Astrocyte of the cerebellum (primary cell): ENCODE data around the gene PLSCR5.

ENCODE experiments used
- DNase-seq: peaks from one replicate; pipeline ENCODE4 v3.0.0-alpha.2; 2011; ENCODE audit warnings: low read depth
- H3K4me3 ChIP-seq: 2 replicates; pipeline ENCODE4 v1.5.1; 2011; ENCODE audit warnings: mild to moderate bottlenecking, low read depth, low read length, moderate library complexity
- CTCF ChIP-seq: IDR thresholded peaks from 2 replicates; pipeline ENCODE4 v1.5.1; 2012; ENCODE audit warnings: low read length, low read depth, moderate library complexity, mild to moderate bottlenecking; ENCODE audit errors: missing control alignments
- in situ Hi-C: cut with HindIII; loops from 2 replicates; pipeline ENCODE4 v1.10.0; 2017; ENCODE audit warnings: low sequenced_read_pairs

The PLSCR5 gene

DNA sequence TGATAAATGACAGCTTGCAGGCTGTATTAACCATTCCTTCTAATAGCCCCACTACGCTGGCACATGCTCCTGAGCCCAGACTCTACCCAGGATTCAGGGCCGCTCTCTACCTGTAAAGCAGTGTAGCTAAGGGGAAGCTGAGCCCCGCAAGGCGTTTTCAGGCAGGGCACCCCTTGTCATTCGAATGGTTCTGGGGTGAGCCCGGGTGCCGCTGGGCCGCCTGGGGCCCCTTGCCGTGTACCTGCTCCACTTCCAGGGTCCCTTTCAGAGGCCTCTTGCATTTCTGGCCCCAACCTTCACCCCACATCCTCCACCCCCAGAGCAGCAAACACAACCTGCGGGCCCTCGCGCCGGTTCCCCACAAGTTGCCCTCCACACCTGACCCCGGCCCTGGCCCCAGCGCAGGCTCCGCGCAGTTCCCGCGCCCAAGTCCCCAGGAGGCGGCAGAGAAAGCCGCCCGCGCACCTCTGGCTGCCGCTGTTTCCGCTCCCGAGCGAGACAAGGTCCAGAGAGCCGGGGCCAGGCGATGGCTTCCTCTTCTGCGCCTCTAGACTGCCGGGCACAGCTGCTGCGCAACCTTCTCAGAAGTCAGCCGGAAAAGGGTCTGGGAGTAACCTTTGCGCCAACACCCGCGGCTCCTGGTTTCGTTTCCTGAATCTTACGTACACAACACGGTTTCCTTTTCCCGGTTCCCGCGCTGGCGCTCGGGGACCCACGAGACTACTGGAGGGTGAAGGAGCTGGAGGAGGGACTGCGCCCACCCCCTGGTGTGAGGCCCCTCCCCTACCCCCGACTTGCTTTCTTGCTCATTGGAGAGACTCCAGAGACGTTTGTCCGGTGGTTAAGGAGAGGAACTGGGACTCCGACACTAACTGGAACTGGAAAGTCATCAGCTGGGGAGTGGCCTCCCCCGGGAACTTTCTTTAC lies 60.9 kb downstream of the PLSCR5 start, which contains the start of gene PLSCR1:
TSS of gene PLSCR1 (minus strand) at position 606 of the 927 bp plus-strand sequence. CDS start 8,055 bp downstream, outside the sequence.
- in situ Hi-C loops: loop anchor here (5.0 kb wide), 1 partner anchor 47 kb away; no protein-coding TSS in a partner anchor
- H3K4me3 ChIP-seq: peak within 1 kb of the TSS; percentile 87
- DNase-seq: peak; percentile 80
- no peak for TF ChIP-seq CTCF

GRCh38 chr3:146543461-146544001 lies 61.6 kb downstream of the PLSCR5 start:
- TF ChIP-seq CTCF: no peak
- no peak for DNase-seq
- peak overlapping the region; percentile 87 for H3K4me3 ChIP-seq
- in situ Hi-C loops: loop anchor here (5.0 kb wide), 1 partner anchor 46 kb away; no protein-coding TSS in a partner anchor

GRCh38 chr3:146542978-146543377 lies 62.2 kb downstream of the PLSCR5 start:
- no peak for DNase-seq
- TF ChIP-seq CTCF: no peak
- in situ Hi-C loops: loop anchor here (5.0 kb wide), 1 partner anchor 46 kb away; no protein-coding TSS in a partner anchor
- peak overlapping the region; percentile 87 for H3K4me3 ChIP-seq

- in situ Hi-C loops: loop anchor here (5.0 kb wide), 1 partner anchor 45 kb away; no protein-coding TSS in a partner anchor
- no peak for TF ChIP-seq CTCF
- H3K4me3 ChIP-seq: peak overlapping the region; percentile 87
- no peak for DNase-seq
Measured at GRCh38 chr3:146542179-146542578, 63.0 kb downstream of the PLSCR5 start.

DNA sequence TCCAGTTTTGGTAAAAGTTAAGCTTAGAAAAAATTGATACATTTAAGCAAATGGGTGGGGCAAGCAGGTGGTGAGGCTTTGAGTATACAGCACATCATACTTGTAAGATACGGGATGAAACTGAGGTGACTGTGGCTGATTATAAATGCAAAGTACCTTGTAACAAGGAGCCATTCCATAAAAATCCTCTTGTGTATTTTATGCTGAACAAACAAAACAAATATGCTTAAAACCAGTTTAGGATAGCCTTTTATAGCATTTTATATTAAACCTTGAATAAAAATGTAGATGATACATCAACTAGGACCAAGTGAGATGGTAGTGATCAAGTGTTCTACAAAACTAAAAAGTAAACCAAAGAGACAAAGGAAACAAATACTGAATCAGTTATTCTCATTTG lies 64.2 kb downstream of the PLSCR5 start:
- H3K4me3 ChIP-seq: no peak overlapping the region
- in situ Hi-C loops: loop anchor here (5.0 kb wide), 1 partner anchor 44 kb away; no protein-coding TSS in a partner anchor
- DNase-seq: no peak
- TF ChIP-seq CTCF: no peak

- DNase-seq: no peak
- H3K4me3 ChIP-seq: no peak overlapping the region
- in situ Hi-C loops: loop anchor here (5.0 kb wide), 1 partner anchor 43 kb away; no protein-coding TSS in a partner anchor
- TF ChIP-seq CTCF: no peak
Measured at GRCh38 chr3:146540236-146540635, 64.9 kb downstream of the PLSCR5 start.
